HG03196 (cell line): ENCODE data around the gene HLA-A.

Experiments
- ATAC-seq: cut with Tn5 transposase; IDR thresholded peaks from one replicate; pipeline ENCODE4 v1.9.1; 2021; ENCODE audit not compliant: unreplicated experiment

The HLA-A gene

DNA sequence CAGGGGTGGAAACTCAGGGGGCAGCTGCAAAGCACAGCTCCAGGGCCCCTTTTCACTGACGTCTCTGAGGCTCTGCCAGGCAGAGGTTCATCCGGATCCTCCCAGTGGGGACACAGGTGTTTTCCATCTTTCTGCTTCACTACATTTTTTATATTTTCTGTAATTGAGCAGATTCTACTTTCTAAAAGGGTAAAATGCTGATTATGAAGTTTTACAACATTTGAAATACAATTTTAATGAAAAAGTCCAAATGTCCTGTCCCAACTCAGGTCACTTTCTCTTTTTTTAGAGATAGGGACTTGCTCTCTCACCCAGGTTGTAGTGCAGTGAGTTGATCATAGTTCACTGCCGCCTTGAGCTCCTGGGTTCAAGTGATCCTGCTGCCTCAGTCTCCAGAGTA, 41.9 kb downstream of the HLA-A start:
- no peak for ATAC-seq

DNA sequence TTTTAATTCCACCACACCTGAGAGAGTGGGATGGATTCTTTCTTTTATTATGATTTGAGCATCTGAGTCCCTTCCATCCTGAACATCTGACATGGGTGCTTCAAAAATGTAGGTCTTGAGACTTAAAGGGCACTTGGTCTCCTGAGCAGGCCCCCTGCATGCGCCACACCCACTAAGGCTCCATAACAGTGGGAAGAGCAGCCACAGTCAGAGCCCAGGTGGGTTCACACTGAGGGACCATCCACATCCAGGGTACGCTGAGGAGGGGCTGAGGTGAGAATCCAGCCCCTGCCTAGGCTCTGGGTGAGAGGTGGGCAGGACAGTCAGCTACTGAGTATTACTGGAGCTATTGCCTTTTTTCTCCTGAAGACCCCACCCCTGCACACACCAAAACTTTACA, 42.7 kb downstream of the HLA-A start:
- no peak for ATAC-seq

DNA sequence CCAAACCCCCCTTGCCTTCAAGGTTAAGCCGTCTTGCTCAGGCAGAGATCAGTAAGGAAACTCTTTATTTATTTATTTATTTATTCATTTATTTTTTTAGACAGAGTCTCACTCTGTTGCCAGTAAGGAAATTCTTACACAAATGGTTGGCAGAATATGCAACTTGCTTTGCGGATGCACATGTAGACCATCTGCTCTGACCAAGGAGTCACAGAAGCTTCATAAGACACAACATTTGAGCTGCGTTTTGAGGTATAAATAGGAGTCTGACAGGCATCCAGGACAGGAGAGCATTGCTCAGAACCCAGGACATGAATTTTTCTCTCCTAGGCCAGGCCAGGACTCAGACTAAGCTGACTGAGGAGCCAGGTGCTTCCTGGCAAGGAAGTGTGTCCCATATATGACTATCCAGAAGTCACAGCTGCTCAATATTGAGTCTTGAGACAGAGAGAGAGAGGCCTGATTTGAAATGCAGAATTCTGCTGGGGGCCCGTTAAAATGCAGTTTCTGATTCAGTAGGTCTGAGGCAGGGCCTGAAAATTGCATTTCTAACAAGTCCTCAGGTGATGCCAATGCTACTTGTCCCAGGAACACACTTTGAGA, 43.9 kb downstream of the HLA-A start:
- no peak for ATAC-seq

DNA sequence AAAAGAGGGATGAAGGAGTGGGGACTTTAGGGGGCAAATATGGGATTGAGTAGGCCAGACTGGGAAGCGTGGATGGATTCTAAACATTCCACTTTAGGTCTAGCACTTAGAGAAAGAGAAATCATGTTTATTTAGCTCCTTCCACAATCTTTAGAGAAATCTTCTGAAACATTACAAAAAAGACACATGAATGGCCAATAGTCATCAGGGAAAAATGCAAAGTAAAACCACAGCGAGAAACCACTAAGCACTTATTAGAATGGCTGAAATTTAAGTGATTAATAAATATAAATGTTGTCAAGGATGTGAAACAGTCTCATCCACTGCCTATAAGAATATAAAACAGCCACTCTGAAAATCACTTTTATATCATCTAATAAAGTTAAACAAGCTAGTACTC, 46.9 kb downstream of the HLA-A start:
- ATAC-seq, result no peak

DNA sequence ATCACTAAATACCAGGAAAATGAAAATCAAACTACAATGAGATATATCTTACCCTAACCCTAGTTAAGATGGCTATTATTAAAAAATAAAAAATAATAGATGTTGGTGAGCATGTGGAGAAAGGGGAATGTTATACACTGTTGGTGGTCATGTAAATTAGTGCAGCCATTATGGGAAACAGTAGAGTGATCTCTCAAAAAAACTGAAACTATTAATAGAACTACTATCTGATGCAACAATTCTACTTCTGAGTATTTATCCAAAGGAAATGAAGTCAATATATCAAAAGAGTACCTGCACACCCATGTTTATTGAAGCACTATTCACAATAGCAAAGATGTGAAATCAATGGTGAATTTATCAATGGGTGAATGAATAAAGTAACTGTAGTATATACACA, 48.6 kb downstream of the HLA-A start:
- no peak for ATAC-seq

DNA sequence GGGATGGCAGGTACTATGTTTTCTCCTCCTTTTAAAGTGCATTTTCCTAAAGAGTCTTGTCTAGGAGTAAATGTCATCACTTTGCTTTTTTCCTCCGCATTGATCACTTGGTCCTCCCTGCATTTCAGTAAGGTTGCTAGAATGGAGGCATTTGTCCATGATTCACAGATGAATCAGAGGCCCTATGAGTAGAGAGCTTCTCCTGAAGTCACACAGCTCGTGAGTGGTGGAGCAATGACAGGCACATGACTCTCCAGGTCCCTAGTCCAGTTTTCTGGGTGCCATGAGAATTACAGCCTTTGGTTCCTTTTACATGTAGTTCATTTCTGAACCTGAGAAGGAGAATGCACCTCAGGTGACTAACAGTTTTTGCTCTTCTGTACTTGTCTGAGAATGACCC, 50.5 kb downstream of the HLA-A start:
- ATAC-seq, result no peak

DNA sequence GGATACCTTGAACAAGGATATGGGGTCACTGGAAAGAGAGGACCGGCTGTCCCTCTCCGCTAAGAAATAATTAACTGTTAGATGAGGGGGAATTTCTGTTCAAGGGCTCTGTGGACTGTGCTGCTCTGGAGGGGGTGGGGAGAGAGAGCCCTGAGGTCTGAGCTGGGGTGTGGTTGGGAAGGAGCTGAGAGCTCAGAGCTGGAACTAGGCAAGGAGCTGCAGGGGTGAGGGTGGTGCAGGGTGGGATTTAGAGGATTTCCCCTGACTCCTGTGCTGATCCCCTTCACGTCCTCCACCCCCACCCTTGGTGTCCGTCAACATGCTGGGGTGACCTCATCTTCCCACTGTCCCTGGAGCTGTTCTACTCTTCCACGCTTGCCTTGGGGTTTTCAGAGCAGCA, 52.5 kb downstream of the HLA-A start:
- no peak for ATAC-seq

DNA sequence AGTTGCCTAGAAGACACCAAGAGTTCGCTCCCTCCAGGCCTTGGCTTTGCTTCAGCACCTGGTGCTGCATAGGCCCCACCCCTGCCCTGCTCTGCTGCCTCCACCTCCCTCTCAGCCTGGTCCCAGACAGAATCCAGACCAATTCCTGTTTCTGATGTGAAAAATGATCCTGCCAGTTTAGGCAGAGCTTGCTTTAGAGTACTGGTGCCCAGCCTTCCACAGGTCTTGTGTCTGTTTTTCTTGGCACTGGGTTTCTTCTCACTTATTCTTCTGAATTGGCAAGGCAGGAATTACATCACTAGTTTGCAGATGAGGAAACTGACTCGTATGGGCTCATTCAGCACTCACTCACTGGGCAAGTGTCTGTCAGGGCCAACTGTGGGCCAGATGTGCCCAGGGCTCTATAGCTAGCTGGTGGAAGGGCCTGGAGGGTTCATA, 53.0 kb downstream of the HLA-A start:
- ATAC-seq, result no peak
